NCI-H1930 (cell line): ENCODE results near the gene TMEM43.

Experiments used
- DNase-seq, 2 experiments: peaks; one replicate each; lab custom pipeline; 2025; lab: John Stamatoyannopoulos, UW

Gene TMEM43

DNA sequence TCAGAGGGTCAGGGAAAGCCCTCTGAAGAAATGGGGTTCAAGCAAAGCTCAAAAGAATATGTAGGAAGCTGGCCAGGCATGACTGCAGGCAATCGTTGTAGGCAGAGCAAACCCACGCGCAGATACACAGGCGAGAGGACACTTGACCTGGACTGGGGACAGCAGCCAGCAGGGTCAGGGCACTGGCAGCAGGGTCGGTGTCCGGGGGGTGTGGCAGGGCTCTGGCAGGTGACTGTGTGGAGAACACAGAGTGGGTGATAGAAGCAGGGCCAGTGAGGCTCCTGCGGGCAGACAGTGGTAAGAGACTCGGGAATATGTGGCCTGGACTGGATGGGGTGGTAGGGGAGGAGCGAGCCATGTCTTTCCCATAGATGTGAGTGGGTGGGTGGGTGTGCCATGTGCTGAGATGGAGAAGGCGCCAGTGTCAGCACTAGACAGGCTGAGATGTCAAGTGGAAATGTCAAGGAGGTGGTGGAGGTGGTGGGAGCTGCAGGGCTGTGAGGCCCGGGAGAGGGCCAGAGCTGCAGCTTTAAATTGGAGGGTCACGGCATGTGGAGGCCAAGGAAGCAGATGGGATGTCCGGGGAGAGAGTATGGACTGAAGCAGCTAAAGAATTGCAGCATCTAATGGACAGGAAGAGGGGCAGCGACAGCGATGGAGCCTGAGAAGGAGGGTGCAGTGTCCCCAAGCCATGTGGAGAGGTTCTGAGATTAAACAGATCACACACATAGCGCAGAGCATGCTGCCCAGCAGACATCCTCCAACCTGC is 13.4 kb downstream of the TMEM43 start:
- DNase-seq = no peak

- DNase-seq = no peak
Measured at GRCh38 chr3:14138878-14139655, 14.2 kb downstream of the TMEM43 start.

DNA sequence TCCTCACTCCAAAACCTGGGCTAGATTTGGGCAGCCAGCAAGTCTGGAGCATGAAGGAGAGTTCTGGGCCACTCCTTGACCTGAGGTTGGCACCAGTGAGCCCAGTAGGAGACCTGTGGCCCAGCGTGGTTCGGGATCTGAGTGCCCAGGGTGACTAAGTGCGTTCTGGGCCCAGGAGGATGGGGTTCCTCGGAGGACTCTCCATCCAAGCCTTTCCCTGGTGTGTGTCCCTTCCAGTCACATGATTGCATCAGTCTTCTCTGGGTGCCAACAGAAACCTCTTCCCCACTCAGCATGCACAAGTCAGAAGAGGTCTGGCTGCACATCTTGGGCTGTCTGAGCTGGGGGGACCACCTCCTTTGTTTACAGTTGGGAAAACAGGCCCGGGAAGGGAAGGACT is 14.9 kb downstream of the TMEM43 start:
- DNase-seq = no peak

DNA sequence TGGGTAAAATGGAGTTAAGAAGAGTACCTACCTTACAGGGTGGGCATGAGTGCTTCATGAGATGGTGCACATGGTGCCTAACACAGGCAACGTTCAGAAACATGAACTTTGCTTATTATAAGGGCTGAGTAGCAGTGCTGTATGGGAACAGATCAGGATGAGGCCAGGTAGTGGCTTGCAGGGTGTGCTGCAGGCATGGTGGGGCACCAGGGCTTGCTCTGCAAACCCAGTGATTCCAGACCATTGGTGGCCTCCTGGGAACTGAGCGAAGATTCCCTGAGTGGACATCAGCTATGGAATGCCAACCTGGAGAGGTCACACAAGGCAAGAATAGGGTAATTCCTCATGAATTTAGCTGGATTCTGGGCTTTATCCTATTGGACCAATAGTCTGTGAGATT is 15.8 kb downstream of the TMEM43 start:
- DNase-seq = no peak

DNA sequence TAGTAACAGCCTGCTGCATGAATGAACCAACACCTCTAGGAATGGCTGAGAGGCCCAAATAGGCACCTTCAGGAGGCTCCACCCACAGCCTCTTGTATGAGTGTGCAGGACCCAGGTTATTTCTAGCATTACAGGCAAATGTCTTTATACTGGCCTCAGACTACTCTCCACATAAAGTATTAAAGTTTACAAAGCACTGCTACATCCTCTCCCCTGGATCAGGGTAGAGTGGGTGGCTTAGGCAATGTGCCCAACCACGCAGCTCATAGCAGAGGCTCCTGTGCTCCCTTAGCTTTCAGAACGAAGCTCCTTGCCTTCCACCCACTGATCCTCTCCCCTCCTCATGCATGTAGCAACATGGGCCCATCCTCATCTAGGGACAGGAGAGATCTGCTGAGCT is 16.3 kb downstream of the TMEM43 start:
- no peak for DNase-seq

DNA sequence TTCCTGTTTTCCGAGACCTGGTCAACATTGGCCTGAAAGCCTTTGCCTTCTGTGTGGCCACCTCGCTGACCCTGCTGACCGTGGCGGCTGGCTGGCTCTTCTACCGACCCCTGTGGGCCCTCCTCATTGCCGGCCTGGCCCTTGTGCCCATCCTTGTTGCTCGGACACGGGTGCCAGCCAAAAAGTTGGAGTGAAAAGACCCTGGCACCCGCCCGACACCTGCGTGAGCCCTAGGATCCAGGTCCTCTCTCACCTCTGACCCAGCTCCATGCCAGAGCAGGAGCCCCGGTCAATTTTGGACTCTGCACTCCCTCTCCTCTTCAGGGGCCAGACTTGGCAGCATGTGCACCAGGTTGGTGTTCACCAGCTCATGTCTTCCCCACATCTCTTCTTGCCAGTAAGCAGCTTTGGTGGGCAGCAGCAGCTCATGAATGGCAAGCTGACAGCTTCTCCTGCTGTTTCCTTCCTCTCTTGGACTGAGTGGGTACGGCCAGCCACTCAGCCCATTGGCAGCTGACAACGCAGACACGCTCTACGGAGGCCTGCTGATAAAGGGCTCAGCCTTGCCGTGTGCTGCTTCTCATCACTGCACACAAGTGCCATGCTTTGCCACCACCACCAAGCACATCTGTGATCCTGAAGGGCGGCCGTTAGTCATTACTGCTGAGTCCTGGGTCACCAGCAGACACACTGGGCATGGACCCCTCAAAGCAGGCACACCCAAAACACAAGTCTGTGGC is 16.9 kb downstream of the TMEM43 start:
- DNase-seq = no peak

DNA sequence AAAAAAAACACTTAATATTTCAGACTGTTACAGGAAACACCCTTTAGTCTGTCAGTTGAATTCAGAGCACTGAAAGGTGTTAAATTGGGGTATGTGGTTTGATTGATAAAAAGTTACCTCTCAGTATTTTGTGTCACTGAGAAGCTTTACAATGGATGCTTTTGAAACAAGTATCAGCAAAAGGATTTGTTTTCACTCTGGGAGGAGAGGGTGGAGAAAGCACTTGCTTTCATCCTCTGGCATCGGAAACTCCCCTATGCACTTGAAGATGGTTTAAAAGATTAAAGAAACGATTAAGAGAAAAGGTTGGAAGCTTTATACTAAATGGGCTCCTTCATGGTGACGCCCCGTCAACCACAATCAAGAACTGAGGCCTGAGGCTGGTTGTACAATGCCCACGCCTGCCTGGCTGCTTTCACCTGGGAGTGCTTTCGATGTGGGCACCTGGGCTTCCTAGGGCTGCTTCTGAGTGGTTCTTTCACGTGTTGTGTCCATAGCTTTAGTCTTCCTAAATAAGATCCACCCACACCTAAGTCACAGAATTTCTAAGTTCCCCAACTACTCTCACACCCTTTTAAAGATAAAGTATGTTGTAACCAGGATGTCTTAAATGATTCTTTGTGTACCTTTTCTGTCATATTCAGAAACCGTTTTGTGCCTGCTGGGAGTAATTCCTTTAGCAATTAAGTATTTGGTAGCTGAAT is 17.9 kb downstream of the TMEM43 start:
- no peak for DNase-seq

- DNase-seq = no peak
Measured at GRCh38 chr3:14143271-14144225, 18.7 kb downstream of the TMEM43 start.

GRCh38 chr3:14144423-14145075 is 19.7 kb downstream of the TMEM43 start:
- no peak for DNase-seq

DNA sequence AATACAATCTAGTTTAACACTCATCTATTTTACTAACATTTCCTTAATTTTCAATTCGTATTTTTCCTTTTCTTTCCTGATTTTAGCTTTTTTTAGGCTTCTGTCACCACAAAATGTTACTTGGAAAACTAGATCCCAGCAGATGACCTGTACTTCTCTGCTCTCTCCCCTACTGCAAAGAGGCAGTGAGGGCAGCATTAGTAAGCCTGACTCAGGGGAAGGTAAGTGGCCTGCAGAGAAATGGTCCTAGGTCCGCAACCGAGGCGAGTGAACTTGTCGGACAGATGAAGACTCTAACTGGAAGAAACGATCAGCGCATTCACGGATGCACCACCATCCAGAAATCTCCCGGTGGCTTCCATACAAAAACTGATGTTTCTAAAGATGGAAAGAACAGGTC is 20.4 kb downstream of the TMEM43 start:
- no peak for DNase-seq

GRCh38 chr3:14145670-14146380 is 21.0 kb downstream of the TMEM43 start:
- DNase-seq = no peak

DNA sequence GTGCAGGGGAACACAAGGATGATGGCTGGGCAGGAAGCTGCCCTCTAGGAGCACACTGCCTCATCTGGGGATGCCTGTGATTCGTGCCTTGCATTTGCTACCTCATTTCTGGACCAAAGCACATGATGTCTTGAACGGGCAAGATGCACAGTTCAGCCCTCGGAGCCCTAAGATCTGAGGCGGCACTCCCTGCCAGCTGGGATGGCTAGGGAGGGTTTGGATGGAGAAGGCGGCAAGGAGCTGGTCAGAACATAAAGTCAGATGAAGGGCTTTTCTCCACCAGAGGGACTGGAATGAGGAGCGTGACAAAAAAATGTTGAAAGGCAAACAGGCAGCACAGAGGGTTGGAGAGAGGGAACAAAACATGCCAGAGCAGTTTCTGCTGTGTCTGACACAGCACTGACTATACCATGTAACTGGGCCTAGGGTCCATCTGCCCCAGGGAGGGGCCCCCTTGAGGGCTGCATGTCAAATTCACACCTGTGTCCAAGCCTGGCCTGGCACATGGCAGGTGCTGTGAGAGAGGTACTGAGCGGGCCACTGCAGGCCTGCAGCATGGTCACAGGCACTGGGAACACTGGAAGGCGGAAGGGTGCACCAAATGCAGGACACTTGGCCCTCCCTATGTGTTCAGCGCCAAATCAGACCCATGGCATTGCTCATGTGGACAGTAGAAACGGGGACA is 21.7 kb downstream of the TMEM43 start:
- no peak for DNase-seq

DNA sequence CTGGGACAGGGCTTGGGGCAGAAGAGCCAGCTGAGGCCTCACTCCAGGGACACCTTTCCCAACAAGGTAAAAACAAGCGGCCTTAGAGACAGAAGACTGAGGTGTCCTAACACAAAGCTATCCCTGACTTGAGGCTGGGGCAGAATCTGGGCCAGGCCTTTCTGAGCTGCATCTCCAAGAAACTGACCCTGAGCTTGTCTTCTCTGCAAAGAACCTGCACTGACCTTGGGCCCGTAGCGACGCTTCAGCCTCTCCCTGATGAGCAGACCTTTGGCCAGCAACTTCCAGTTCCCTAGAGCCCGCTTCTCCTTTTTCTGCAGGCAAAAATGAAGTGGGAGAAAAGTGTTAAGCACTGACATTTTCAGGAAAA is 22.2 kb downstream of the TMEM43 start:
- DNase-seq = no peak

DNA sequence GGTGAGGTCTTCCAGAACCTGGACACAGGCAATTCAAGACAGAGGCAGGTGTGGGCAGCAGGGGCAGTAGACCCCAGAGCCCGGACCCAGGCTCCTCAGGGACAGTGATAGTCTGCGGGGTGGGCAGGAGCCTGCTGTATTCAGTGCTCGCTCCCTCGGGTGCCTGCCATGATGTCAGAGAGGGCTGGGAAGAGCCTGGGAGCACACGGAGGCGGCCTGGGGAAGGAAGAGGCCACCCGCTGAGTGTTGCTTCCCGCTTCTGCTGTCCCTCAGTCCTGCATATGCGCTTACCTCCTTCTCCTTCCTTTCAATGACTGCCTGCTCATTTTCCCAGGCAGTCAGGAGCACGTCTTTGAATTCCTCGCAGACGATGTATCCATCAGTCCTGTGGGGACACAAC is 22.8 kb downstream of the TMEM43 start:
- no peak for DNase-seq

GRCh38 chr3:14148041-14148985 is 23.5 kb downstream of the TMEM43 start:
- DNase-seq = no peak

GRCh38 chr3:14150078-14150477 is 25.2 kb downstream of the TMEM43 start:
- no peak for DNase-seq

DNA sequence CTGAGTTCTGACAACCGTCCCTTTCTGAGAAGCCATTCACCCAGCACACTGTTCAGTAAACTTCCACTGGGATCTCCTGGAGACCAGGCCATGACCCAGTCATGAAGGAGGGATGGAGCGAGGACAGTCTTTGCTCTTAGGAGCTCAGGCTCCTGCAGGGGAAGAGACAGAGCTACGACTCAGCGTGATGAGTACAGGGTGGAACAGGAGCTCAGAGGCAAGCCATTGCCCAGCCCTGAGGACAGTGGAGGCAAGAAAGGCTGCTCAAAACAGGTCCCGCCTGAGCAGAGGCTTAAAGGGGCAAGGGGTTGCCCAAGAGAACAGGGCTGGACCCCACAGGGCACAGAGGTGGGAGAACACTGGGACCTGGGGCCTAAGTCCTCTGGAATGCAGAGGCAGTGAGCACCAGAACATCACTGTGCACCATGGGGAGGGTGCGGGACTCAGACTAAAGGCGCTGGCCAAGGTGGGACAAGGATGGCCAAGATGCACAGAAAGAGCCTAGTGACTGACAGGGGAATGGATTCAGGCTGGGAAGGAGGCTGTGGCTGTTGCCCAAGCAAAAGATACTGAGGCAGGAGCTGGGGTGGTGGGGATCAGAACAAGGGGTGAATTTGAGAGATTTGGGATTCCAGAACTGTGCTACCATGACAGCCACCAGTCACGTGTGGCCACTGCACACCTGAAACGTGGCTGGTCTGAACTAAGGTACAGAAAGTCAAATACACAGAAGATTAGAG is 25.8 kb downstream of the TMEM43 start:
- no peak for DNase-seq
